CD4-positive, alpha-beta T cell treated with Interleukin-2 at 100 ng/mL for 4 hours (primary cell): ENCODE measurements around the gene RPN1.

Source experiments
- DNase-seq: peaks from one replicate; pipeline ENCODE4 v3.0.0-alpha.2; 2020; ENCODE audit warnings: low spot score

Gene RPN1

DNA sequence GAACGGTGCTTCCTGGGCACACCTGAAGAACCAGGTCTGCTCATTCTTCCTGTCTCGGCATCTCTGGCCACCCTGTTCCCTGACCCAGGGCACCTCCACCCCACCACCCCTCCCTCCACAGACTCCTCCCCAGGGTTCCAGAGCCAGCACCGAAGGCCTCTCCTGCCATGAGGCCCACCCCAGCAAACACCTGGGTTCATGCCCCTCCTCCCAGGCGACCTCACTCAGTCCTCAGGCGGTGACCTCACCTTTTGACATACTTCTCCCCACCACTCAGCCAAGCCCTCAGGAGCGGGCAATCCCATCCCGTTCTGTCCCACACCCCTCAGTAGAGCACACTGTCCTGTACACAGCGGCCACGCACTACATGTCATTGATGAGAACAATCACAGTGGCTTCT is 72.3 kb downstream of the RPN1 start:
- DNase-seq, result no peak

DNA sequence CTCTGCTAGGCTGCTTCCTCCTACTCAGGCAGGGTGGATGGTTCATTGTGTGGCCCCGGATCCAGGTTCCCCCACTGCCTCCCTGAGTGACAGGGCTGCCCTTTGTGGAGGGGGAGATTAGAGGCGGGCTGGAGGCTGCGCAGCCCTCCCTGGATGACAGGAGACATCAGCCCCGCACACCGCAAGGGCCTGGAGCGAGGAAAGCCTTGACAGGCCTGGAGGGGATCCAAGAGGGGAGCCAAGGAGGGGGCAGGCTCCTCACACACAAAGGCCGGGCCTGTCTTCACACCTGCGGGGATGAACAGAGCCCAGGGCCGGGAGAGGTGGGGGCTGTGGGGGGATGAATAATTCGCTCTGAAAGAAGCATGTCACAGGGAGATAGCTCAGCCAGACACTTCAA is 72.9 kb downstream of the RPN1 start:
- DNase-seq, result no peak

GRCh38 chr3:128576290-128576689 is 74.3 kb downstream of the RPN1 start:
- no peak for DNase-seq

GRCh38 chr3:128575777-128576176 is 74.8 kb downstream of the RPN1 start:
- DNase-seq, result no peak

DNA sequence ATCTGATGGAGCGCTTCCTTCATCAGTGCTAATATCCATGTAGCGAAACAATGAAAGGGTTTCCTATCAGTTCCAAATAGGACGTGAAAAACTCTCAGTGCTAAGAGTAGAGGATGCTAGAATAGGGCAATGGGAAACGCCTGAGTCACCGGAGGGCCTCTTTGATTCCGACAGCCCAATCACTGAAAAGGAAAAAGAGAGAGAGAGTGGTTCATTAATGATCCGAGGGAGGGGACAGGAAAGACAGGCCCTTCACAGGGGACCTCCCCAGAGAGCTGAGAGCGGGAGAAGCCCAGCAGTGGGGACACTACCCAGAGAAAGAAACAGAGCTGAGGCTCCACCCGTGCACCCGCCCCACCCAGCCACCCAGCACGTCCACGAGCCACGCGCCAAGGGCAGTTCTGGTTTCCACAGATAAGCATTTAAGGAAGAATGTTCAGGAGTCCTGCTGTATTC is 76.9 kb downstream of the RPN1 start:
- DNase-seq, result no peak

- DNase-seq, result no peak
Observed at GRCh38 chr3:128573160-128573559, 77.5 kb downstream of the RPN1 start.

- no peak for DNase-seq
Observed at GRCh38 chr3:128572644-128573105, 77.9 kb downstream of the RPN1 start.

- DNase-seq, result no peak
Observed at GRCh38 chr3:128572013-128572412, 78.6 kb downstream of the RPN1 start.
